ENCODE data around the gene ZNF410. TPM values are rescaled to one million over a fixed set of nuclear protein-coding genes. Genes with fewer than 3 reads are reported as not detected.
"Not testable (repeated sequence)": the region's sequence is repeated elsewhere in the genome, so short reads cannot be mapped to it uniquely, and the experiment has no call there.

ZNF410 gene, protein sequence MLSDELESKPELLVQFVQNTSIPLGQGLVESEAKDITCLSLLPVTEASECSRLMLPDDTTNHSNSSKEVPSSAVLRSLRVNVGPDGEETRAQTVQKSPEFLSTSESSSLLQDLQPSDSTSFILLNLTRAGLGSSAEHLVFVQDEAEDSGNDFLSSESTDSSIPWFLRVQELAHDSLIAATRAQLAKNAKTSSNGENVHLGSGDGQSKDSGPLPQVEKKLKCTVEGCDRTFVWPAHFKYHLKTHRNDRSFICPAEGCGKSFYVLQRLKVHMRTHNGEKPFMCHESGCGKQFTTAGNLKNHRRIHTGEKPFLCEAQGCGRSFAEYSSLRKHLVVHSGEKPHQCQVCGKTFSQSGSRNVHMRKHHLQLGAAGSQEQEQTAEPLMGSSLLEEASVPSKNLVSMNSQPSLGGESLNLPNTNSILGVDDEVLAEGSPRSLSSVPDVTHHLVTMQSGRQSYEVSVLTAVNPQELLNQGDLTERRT
- 39.0 TPM for total RNA-seq (ENCODE audit: unreplicated experiment)
- long read RNA-seq, transcript ZNF410-201 (11 exons, 2,293 nt): minor isoform, 9 of 41 reads
- long read RNA-seq, transcript ZNF410-211 (12 exons, 2,601 nt): major isoform, 19 of 41 reads
- long read RNA-seq, partial matches to known transcripts: 3 of 41 reads
- long read RNA-seq, other reads (novel, unspliced or antisense): 9 of 41 reads

DNA sequence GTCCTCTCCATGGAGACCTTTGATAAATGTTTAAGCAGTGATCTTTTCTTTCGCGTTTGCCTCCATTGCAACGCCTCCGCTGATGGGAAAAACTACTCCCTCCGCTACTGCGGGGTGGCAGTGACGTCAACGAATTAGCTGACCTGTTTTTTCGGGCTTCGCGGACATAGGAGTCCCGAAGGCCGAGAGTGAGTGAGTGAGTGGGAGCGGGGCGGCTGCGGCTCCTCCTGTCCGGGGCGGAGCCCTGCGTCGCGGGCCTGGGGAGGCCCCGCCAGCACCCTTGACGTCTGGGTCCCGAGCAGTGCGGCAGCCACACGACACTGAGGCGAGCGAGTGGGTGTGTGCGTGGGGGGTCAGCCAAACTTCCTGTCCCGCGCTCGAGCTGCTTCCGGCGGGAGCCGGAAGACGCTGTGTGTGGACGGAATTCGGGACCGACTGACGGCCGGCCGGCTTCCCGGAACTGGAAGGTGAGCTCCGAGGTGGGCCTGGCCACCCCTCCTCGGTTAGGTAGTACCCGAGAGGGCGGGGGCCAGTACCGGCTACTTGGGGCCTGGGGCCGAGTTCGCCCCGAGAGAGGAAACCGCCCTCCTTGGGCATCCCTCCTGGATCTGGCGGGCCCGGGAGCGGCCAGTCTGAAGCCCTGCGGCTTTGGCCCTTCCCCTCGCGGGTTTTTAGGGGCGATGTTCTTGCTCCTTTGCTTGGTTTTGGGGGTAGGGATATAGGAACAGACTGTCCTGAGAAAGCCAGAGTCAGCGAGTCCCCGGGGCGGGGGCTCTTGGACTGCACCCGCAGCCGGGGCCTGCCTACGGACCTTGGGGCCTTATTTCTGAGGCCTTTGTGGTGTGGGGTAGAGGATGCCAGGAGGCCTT, at the start of gene ZNF410:
ZNF410 (plus strand) TSS at position 411 of the 869 bp plus-strand sequence. CDS start 5,317 bp downstream, outside the sequence.
- H3K36me3 Mint-ChIP-seq (ENCODE audit: low read depth, unreplicated experiment): no peaks in the 10 kb centered on the region
- TF ChIP-seq, protein P1, sequence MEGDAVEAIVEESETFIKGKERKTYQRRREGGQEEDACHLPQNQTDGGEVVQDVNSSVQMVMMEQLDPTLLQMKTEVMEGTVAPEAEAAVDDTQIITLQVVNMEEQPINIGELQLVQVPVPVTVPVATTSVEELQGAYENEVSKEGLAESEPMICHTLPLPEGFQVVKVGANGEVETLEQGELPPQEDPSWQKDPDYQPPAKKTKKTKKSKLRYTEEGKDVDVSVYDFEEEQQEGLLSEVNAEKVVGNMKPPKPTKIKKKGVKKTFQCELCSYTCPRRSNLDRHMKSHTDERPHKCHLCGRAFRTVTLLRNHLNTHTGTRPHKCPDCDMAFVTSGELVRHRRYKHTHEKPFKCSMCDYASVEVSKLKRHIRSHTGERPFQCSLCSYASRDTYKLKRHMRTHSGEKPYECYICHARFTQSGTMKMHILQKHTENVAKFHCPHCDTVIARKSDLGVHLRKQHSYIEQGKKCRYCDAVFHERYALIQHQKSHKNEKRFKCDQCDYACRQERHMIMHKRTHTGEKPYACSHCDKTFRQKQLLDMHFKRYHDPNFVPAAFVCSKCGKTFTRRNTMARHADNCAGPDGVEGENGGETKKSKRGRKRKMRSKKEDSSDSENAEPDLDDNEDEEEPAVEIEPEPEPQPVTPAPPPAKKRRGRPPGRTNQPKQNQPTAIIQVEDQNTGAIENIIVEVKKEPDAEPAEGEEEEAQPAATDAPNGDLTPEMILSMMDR (IDR thresholded peaks at IDR 0.05; ENCODE audit: unreplicated experiment): no peak
- DNase-seq (ENCODE audit: low spot score): peak; percentile 80
- peaks cover 21% of the 10 kb centered on the region for H3K4me1 Mint-ChIP-seq (ENCODE audit: unreplicated experiment)
- H3K9me3 Mint-ChIP-seq (ENCODE audit: unreplicated experiment): no peaks in the 10 kb centered on the region
- peak within 1 kb of the TSS; percentile 95 for H3K27ac Mint-ChIP-seq (ENCODE audit: unreplicated experiment)
- peak within 1 kb of the TSS; percentile 96 for H3K4me3 Mint-ChIP-seq (ENCODE audit: unreplicated experiment)
- H3K27me3 Mint-ChIP-seq (ENCODE audit: unreplicated experiment): peaks cover 1% of the 10 kb centered on the region

DNA sequence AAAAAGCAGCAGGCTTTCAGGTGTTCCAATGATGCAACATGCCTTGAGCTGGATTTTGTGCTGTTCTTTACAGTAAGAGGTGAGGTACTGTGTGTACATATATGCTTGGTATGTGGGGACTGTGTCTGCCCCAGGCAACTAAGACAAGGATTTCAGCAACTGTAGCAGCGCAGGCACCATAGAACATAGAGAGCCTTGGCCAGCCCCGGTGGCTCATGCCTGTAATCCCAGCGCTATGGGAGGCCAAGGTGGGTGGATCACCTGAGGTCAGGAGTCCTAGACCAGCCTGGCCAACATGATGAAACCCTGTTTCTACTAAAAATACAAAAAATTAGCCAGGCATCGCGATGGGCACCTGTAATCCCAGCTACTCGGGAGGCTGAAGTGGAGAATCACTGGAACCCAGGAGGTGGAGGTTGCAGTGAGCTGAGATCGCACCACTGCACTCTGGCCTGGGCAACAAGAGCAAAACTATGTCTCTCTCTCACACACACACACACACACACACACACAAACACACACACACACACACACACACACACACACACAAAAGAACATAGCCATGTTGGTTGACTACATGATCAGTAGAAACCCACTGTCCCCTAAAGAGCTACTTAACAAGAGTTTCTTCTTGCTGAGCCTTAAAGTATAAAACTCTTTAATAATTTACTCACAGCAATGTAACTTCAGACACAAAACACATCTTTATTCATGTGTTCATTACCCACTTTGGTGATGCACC, 48.2 kb upstream of the ZNF410 start:
- not testable (repeated sequence) for H3K36me3 Mint-ChIP-seq (ENCODE audit: low read depth, unreplicated experiment); DNase-seq (ENCODE audit: low spot score); H3K27me3 Mint-ChIP-seq (ENCODE audit: unreplicated experiment); H3K27ac Mint-ChIP-seq (ENCODE audit: unreplicated experiment); H3K9me3 Mint-ChIP-seq (ENCODE audit: unreplicated experiment); H3K4me1 Mint-ChIP-seq (ENCODE audit: unreplicated experiment)
- H3K4me3 Mint-ChIP-seq (ENCODE audit: unreplicated experiment): peak overlapping the region; percentile 25

DNA sequence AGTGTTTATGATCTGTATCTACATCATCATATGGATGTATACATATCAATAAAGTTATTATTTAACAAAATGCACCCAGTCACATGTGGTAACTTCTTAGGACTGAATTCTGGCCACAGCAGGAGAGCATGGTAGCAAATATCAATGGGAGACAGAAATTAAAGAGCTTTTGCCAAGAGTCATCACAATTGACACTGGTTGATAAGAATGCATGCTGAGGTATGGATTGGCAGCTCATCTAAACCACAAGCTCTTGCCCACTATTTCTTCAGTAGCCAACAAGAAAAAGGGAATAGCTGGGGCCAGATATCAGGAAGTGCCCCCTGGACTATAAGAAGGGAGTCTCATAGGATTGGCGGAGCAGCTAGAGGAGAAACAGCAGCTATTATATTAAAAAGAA, 44.5 kb upstream of the ZNF410 start:
- H3K9me3 Mint-ChIP-seq (ENCODE audit: unreplicated experiment): no peaks in the 10 kb centered on the region
- DNase-seq (ENCODE audit: low spot score): no peak
- H3K27ac Mint-ChIP-seq (ENCODE audit: unreplicated experiment): no peak overlapping the region
- TF ChIP-seq, protein P1 (IDR thresholded peaks at IDR 0.05; ENCODE audit: unreplicated experiment): no peak
- no peaks in the 10 kb centered on the region for H3K36me3 Mint-ChIP-seq (ENCODE audit: low read depth, unreplicated experiment)
- H3K4me3 Mint-ChIP-seq (ENCODE audit: unreplicated experiment): no peak overlapping the region
- peaks cover 4% of the 10 kb centered on the region for H3K27me3 Mint-ChIP-seq (ENCODE audit: unreplicated experiment)
- H3K4me1 Mint-ChIP-seq (ENCODE audit: unreplicated experiment): peaks cover 6% of the 10 kb centered on the region

DNA sequence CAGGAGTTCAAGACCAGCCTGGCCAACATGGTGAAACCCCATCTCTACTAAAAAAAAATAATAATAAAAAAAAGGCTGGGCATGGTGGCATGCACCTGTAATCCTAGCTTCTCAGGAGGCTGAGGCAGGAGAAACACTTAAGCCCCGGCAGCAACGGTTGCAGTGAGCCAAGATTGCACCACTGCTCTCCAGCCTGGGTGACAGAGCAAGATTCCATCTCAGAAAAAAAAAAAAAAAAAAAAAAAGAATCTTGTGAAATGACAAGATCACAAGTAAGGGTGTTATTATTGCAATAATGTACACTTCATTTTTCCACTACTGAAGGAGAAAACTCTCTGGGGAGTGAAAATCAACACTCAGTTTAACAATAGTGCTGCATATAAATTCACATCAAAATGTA, 43.8 kb upstream of the ZNF410 start:
- Mint-ChIP-seq H3K36me3 (ENCODE audit: low read depth, unreplicated experiment) (no peaks in the 10 kb centered on the region), H3K27me3 (ENCODE audit: unreplicated experiment) (peaks cover 4% of the 10 kb centered on the region), H3K4me1 (ENCODE audit: unreplicated experiment) (peaks cover 6% of the 10 kb centered on the region), H3K9me3 (ENCODE audit: unreplicated experiment) (no peaks in the 10 kb centered on the region), H3K4me3 (ENCODE audit: unreplicated experiment) (no peak overlapping the region), H3K27ac (ENCODE audit: unreplicated experiment) (no peak overlapping the region)
- DNase-seq (ENCODE audit: low spot score): no peak
- TF ChIP-seq, protein P1 (IDR thresholded peaks at IDR 0.05; ENCODE audit: unreplicated experiment): no peak

DNA sequence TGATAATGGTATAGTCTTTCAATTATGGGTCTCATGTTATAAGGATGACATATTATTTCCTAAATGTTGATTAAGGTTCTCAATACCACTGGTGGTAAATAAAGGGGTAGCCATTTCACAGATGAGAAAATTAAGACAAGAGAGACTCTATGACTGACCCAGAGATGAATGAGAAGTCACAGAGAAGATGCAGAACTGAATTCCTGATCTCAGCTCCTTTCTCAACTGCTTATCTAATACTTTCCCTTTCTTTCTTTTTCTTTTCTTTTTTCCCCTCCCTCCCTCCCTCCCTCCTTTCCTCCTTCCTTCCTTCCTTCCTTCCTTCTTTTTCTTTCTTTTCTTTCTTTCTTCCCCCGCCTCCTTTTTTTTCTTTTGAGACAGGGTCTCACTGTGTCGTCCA, 43.4 kb upstream of the ZNF410 start:
- Mint-ChIP-seq H3K4me3 (ENCODE audit: unreplicated experiment) (no peak overlapping the region), H3K27me3 (ENCODE audit: unreplicated experiment) (peaks cover 4% of the 10 kb centered on the region), H3K36me3 (ENCODE audit: low read depth, unreplicated experiment) (no peaks in the 10 kb centered on the region), H3K4me1 (ENCODE audit: unreplicated experiment) (peaks cover 6% of the 10 kb centered on the region), H3K9me3 (ENCODE audit: unreplicated experiment) (no peaks in the 10 kb centered on the region), H3K27ac (ENCODE audit: unreplicated experiment) (no peak overlapping the region)
- DNase-seq (ENCODE audit: low spot score): no peak
- TF ChIP-seq, protein P1 (IDR thresholded peaks at IDR 0.05; ENCODE audit: unreplicated experiment): no peak
